H1 (cell line): Measurements from ENCODE around the gene LHPP. TPM values are rescaled to one million over a fixed set of nuclear protein-coding genes. Genes with fewer than 3 reads are reported as not detected.

Experiments used
- CTCF ChIA-PET: fragments of 300-600 bp; sonication (Branson Sonifier 250); formaldehyde crosslinking; loops from one replicate; lab custom pipeline; 2021; ENCODE audit not compliant: partially characterized antibody; lab: Charles Lee
- POLR2A ChIA-PET: fragments of 300-600 bp; sonication (Branson Sonifier 250); formaldehyde crosslinking; loops from one replicate; lab custom pipeline; 2021; ENCODE audit warnings: inconsistent platforms; ENCODE audit not compliant: partially characterized antibody; lab: Charles Lee
- DNase-seq, 2 experiments: peaks; one replicate each; pipeline versions ENCODE4 v3.0.0 to v3.0.0-alpha.2; 2010 to 2022; ENCODE audit warnings: low spot score in 2 of 2, low read depth in 1 of 2, mixed read lengths in 1 of 2
- FAIRE-seq: peaks from 2 replicates; lab custom pipeline; 2011; peaks lifted over from hg19 to GRCh38; lab: Jason Lieb, UNC
- H2AFZ ChIP-seq: 2 replicates; pipeline ENCODE4 v1.8.1; 2012; ENCODE audit warnings: low read length, inconsistent platforms
- H2AK5ac ChIP-seq: 2 replicates; pipeline ENCODE4 v1.6.1; 2013; ENCODE audit warnings: low read depth, low read length
- H2BK120ac ChIP-seq: replicated peaks from 2 replicates; pipeline ENCODE3; 2013; ENCODE audit warnings: low read depth, low read length, inconsistent platforms
- H2BK12ac ChIP-seq: 2 replicates; pipeline ENCODE4 v1.6.1; 2013; ENCODE audit warnings: low read depth, low read length
- H2BK15ac ChIP-seq: 2 replicates; pipeline ENCODE4 v1.6.1; 2013; ENCODE audit warnings: low read length
- H2BK20ac ChIP-seq: 2 replicates; pipeline ENCODE4 v1.6.1; 2013; ENCODE audit warnings: low read length
- H2BK5ac ChIP-seq: 2 replicates; pipeline ENCODE4 v1.6.1; 2013; ENCODE audit warnings: low read depth, low read length
- H3K14ac ChIP-seq: 2 replicates; pipeline ENCODE4 v1.6.1; 2013; ENCODE audit warnings: inconsistent platforms; ENCODE audit not compliant: insufficient read length
- H3K18ac ChIP-seq: 2 replicates; pipeline ENCODE4 v1.6.1; 2013; ENCODE audit warnings: low read length; ENCODE audit errors: extremely low read depth
- H3K23ac ChIP-seq: 2 replicates; pipeline ENCODE4 v1.6.1; 2013; ENCODE audit warnings: inconsistent platforms; ENCODE audit not compliant: insufficient read length
- H3K23me2 ChIP-seq: 2 replicates; pipeline ENCODE4 v1.6.1; 2013; ENCODE audit warnings: low read depth, low read length
- H3K27ac ChIP-seq: 2 replicates; pipeline ENCODE4 v1.6.1; 2011; ENCODE audit warnings: low read depth, low read length, inconsistent platforms
- H3K27me3 ChIP-seq, 4 experiments: replicated peaks in 1 of 4; 1 replicate in 1 of 4; 2 replicates in 3 of 4; pipeline versions ENCODE4 v1.6.1 to v1.8.1; 2011 to 2013; ENCODE audit warnings: low read length in 3 of 4, mild to moderate bottlenecking in 3 of 4, inconsistent platforms in 2 of 4, mixed read lengths in 2 of 4, moderate library complexity in 1 of 4; ENCODE audit not compliant: control insufficient read depth in 3 of 4, insufficient read depth in 3 of 4; ENCODE audit errors: extremely low read depth in 1 of 4
- H3K36me3 ChIP-seq, 4 experiments: 2 replicates each; pipeline versions ENCODE4 v1.6.1 to v1.8.1; 2011 to 2013; ENCODE audit warnings: mild to moderate bottlenecking in 4 of 4, low read length in 3 of 4, moderate library complexity in 2 of 4, control low read depth in 1 of 4, inconsistent platforms in 1 of 4; ENCODE audit not compliant: insufficient read depth in 4 of 4, control insufficient read depth in 2 of 4
- H3K4ac ChIP-seq: replicated peaks from 2 replicates; pipeline ENCODE3; 2013; ENCODE audit warnings: low read length, low read depth, mixed read lengths, inconsistent platforms; ENCODE audit not compliant: insufficient read length
- H3K4me1 ChIP-seq, 4 experiments: replicated peaks in 1 of 4; 1 replicate in 1 of 4; 2 replicates in 3 of 4; pipeline versions ENCODE4 v1.6.1 to v1.8.1; 2011 to 2013; ENCODE audit warnings: low read length in 3 of 4, inconsistent platforms in 2 of 4, mixed read lengths in 1 of 4; ENCODE audit not compliant: insufficient read depth in 4 of 4, control insufficient read depth in 3 of 4
- H3K4me2 ChIP-seq, 2 experiments: 2 replicates each; pipeline versions ENCODE4 v1.6.1 to v1.8.1; 2011 to 2013; ENCODE audit warnings: low read depth in 2 of 2, low read length in 2 of 2, control low read depth in 1 of 2, inconsistent platforms in 1 of 2, mild to moderate bottlenecking in 1 of 2; ENCODE audit not compliant: insufficient read depth in 1 of 2
- H3K4me3 ChIP-seq, 4 experiments: fragments of 200-600, 300-600 bp in 1 of 4; sonication (generic), shearing (Covaris generic), sonication (Bioruptor Twin) in 1 of 4; 2 replicates each; pipeline versions ENCODE4 v1.5.1 to v1.8.1; 2011 to 2016; ENCODE audit warnings: low read length in 4 of 4, low read depth in 3 of 4, control low read depth in 2 of 4, inconsistent platforms in 2 of 4, mild to moderate bottlenecking in 2 of 4, mixed read lengths in 1 of 4, moderate library complexity in 1 of 4; ENCODE audit not compliant: insufficient read depth in 2 of 4; ENCODE audit errors: extremely low read depth in 1 of 4
- H3K56ac ChIP-seq: replicated peaks from 2 replicates; pipeline ENCODE3; 2013; ENCODE audit warnings: low read depth, mild to moderate bottlenecking, mixed read lengths, low read length, inconsistent platforms; ENCODE audit not compliant: insufficient read length
- H3K79me1 ChIP-seq: 2 replicates; pipeline ENCODE4 v1.6.1; 2013; ENCODE audit warnings: low read depth, low read length, control low read depth
- H3K79me2 ChIP-seq, 2 experiments: 2 replicates each; pipeline versions ENCODE4 v1.6.1 to v1.8.1; 2012 to 2013; ENCODE audit warnings: low read length in 2 of 2, mild to moderate bottlenecking in 2 of 2, inconsistent platforms in 1 of 2; ENCODE audit not compliant: insufficient read depth in 2 of 2, control insufficient read depth in 1 of 2
- H3K9ac ChIP-seq, 4 experiments: replicated peaks in 1 of 4; 1 replicate in 1 of 4; 2 replicates in 3 of 4; pipeline versions ENCODE4 v1.6.1 to v1.8.1; 2011 to 2013; ENCODE audit warnings: low read depth in 3 of 4, low read length in 3 of 4, control low read depth in 2 of 4, mild to moderate bottlenecking in 2 of 4, moderate library complexity in 2 of 4, inconsistent platforms in 1 of 4; ENCODE audit errors: extremely low read depth in 1 of 4
- H3K9me3 ChIP-seq, 2 experiments: 2 replicates each; pipeline versions ENCODE4 v1.6.1 to v1.8.1; 2012 to 2013; ENCODE audit warnings: mild to moderate bottlenecking in 2 of 2, moderate library complexity in 2 of 2, control low read depth in 1 of 2, inconsistent platforms in 1 of 2, low read depth in 1 of 2, low read length in 1 of 2, mixed read lengths in 1 of 2; ENCODE audit not compliant: insufficient read depth in 2 of 2
- H4K20me1 ChIP-seq, 2 experiments: replicated peaks in 1 of 2; 2 replicates each; pipeline versions ENCODE3 to v1.8.1; 2011 to 2013; ENCODE audit warnings: inconsistent platforms in 2 of 2, low read length in 2 of 2, mild to moderate bottlenecking in 1 of 2; ENCODE audit not compliant: insufficient read depth in 2 of 2, control insufficient read depth in 1 of 2
- H4K5ac ChIP-seq: 2 replicates; pipeline ENCODE4 v1.6.1; 2013; ENCODE audit warnings: low read length, low read depth, mixed read lengths, inconsistent platforms; ENCODE audit not compliant: insufficient read length
- H4K8ac ChIP-seq: 2 replicates; pipeline ENCODE4 v1.8.0; 2013; ENCODE audit warnings: mild to moderate bottlenecking, moderate library complexity, low read length, inconsistent platforms; ENCODE audit not compliant: insufficient read depth; ENCODE audit errors: extremely low read depth
- H4K91ac ChIP-seq: replicated peaks from 2 replicates; pipeline ENCODE3; 2013; ENCODE audit warnings: low read length, mixed read lengths, inconsistent platforms; ENCODE audit not compliant: insufficient read length
- BACH1 ChIP-seq: IDR thresholded peaks from 2 replicates; pipeline ENCODE4 v1.6.1; 2012; ENCODE audit warnings: low read length, improper control_type of control experiment
- BCL11A ChIP-seq, 2 experiments: IDR thresholded peaks; one replicate each; pipeline ENCODE4 v1.6.1; 2011; ENCODE audit warnings: low read depth in 2 of 2, low read length in 2 of 2, mild to moderate bottlenecking in 2 of 2
- CHD2 ChIP-seq: IDR thresholded peaks from 2 replicates; pipeline ENCODE4 v1.6.1; 2012; ENCODE audit warnings: low read length, improper control_type of control experiment
- CTBP2 ChIP-seq: IDR thresholded peaks from 2 replicates; pipeline ENCODE4 v1.7.0; 2011; ENCODE audit warnings: borderline replicate concordance, mild to moderate bottlenecking, moderate library complexity, mixed read lengths, low read length; ENCODE audit not compliant: insufficient read depth, insufficient read length
- EGR1 ChIP-seq: IDR thresholded peaks from 2 replicates; pipeline ENCODE4 v1.6.1; 2011; ENCODE audit warnings: low read depth, low read length, borderline replicate concordance
- JUN ChIP-seq: IDR thresholded peaks from 2 replicates; pipeline ENCODE4 v1.6.1; 2011; ENCODE audit warnings: low read depth, mild to moderate bottlenecking, improper control_type of control experiment, low read length
- SAP30 ChIP-seq: fragments of 300-600 bp; sonication (generic); IDR thresholded peaks from 2 replicates; pipeline ENCODE4 v1.7.1; 2012; ENCODE audit warnings: low read length, moderate library complexity, mild to moderate bottlenecking, inconsistent platforms; ENCODE audit not compliant: insufficient read depth, insufficient replicate concordance
- SRF ChIP-seq: IDR thresholded peaks from 2 replicates; pipeline ENCODE4 v1.6.1; 2011; ENCODE audit warnings: mild to moderate bottlenecking, low read depth, low read length, moderate library complexity
- SUZ12 ChIP-seq: fragments of 200-600 bp; sonication (generic); IDR thresholded peaks from 2 replicates; pipeline ENCODE4 v1.6.1; 2012; ENCODE audit warnings: mild to moderate bottlenecking, inconsistent platforms, low read length, moderate library complexity, mixed read lengths
- WGBS, 2 experiments: shearing (Covaris generic) in 1 of 2; methylation state at CpG; one replicate each; pipeline versions ENCODE4 v1.1.6 to v1.1.7; 2013 to 2015; ENCODE audit warnings: low lambda C conversion rate in 2 of 2, mixed read lengths in 2 of 2, inconsistent platforms in 1 of 2, low coverage in 1 of 2, missing lambda C conversion rate in 1 of 2; ENCODE audit not compliant: insufficient replicate concordance in 2 of 2, insufficient coverage in 1 of 2, insufficient read length in 1 of 2; ENCODE audit errors: extremely low coverage in 1 of 2, missing lambda C conversion rate in 1 of 2; 5-methylcytosine and 5-hydroxymethylcytosine counted together
- polyA plus RNA-seq, 7 experiments: library from polyadenylated mRNA; depleted of rRNA in 3 of 7; stranded (reverse) in 5 of 7; unstranded in 2 of 7; fragments of >200 nt in 5 of 7; fragments of 200-250 nt in 2 of 7; gene quantifications; 1 replicate in 5 of 7; 2 replicates in 1 of 7; 4 replicates in 1 of 7; pipeline versions ENCODE4 v1.2.1 to v1.2.3, GENCODE V29; 2011 to 2013; ENCODE audit warnings: missing spikeins in 2 of 7, mixed read lengths in 2 of 7
- total RNA-seq: library from RNA; stranded (reverse); fragmentation: NEBNext Ultra II Directional; extraction: Animal tissue kit (Norgen Biotek cat#: 25700); gene quantifications from 2 replicates; pipeline ENCODE4 v1.2.1, GENCODE V29; 2021
- TF ChIP-seq, protein P1 (sequence below): IDR thresholded peaks from 2 replicates; pipeline ENCODE4 v1.6.1; 2012; ENCODE audit warnings: inconsistent platforms
- TF ChIP-seq, protein P2 (sequence below): IDR thresholded peaks from 2 replicates; pipeline ENCODE4 v1.6.1; 2011; ENCODE audit warnings: low read length, improper control_type of control experiment

Gene LHPP
- total and polyA plus RNA-seq, 2 of the 8 experiments (the other 6 are each of a cell fraction or from before 2014, with no cell fraction given) = 26.0 to 45.0 TPM

DNA sequence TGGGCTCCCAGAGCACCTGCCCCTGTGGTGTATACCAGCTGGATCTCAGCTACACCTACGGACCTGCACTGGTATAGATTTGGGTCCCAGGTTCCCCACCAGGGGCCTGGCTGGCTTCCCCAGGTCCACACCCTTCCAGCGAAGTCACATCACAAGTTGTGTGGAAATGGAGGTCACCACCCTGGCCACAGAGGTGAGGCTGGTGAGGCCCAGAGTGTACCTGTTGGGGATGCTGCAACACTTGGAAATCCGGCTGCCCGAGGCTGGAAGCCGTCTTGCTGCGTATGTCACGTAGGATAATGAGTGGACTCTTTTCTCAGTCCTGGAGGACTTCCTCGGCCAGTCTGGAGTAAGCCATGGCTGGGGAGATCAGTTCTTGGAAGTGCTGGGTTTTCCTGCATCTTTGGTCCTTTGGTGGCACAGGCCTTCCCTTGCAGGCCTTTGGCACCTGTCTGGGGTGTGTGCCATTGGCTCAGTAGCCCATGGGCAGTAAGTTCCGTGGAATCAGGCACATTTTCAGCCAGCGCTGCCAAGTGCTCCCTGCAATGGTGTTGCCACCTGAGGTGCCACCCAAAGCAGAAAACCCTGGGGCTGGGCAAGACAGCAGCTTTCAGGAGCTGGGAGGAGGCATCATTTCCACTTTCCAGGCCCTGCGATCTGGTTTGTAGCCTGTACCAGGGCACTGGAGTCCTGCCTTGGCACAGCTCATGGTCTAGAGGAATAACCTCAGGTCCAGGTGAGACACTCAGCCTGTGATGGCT, 97.9 kb downstream of the LHPP start:
- H4K8ac ChIP-seq = no peak overlapping the region; the same call in 1 of the 2 replicates
- CTCF ChIA-PET = interaction anchor here (1.2 to 27.9 kb wide), 2 partner anchors 22 to 160 kb away, joined by 4 to 681 read pairs; no protein-coding TSS in a partner anchor
- TF ChIP-seq SRF (no peak), BACH1 (no peak), CTBP2 (no peak), BCL11A (IDR thresholded peaks at IDR 0.05; ENCODE audit: low read depth in 2 of 2, low read length in 2 of 2) (no peak), SUZ12 (no peak), JUN (no peak), CHD2 (no peak), SAP30 (no peak), EGR1 (no peak)
- TF ChIP-seq, protein P1, sequence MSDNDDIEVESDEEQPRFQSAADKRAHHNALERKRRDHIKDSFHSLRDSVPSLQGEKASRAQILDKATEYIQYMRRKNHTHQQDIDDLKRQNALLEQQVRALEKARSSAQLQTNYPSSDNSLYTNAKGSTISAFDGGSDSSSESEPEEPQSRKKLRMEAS = no peak
- TF ChIP-seq, protein P2, sequence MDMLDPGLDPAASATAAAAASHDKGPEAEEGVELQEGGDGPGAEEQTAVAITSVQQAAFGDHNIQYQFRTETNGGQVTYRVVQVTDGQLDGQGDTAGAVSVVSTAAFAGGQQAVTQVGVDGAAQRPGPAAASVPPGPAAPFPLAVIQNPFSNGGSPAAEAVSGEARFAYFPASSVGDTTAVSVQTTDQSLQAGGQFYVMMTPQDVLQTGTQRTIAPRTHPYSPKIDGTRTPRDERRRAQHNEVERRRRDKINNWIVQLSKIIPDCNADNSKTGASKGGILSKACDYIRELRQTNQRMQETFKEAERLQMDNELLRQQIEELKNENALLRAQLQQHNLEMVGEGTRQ = no peak

More for the DNA sequence above, 97.9 kb downstream of the LHPP start:
- no peak for FAIRE-seq
- WGBS, 2 experiments = 95% methylated on average over 11 of the region's 11 CpGs; no CpG with 5 or more reads in 1 of the 2 experiments
- Histone ChIP-seq H4K20me1 (no peaks in the 10 kb centered on the region), H3K27me3 (no peaks in the 10 kb centered on the region), H2AFZ (no peak overlapping the region), H3K4ac (no peak overlapping the region), H3K9me3 (no peaks in the 10 kb centered on the region), H3K9ac (no peak overlapping the region), H2BK5ac (no peak overlapping the region), H3K79me2 (no peaks in the 10 kb centered on the region), H3K14ac (no peak overlapping the region), H3K79me1 (no peaks in the 10 kb centered on the region), H3K36me3 (no peaks in the 10 kb centered on the region), H3K23ac (no peak overlapping the region), H3K4me1 (no peaks in the 10 kb centered on the region; a peak in 3 of 7 replicates), H2BK12ac (no peak overlapping the region), H3K23me2 (0 out of 2 replicates have a peak, but pooled peaks cover 2% of the 10 kb centered on the region), H3K4me2 (no peak overlapping the region), H4K5ac (no peak overlapping the region), H3K18ac (no peak overlapping the region), H3K56ac (no peak overlapping the region), H3K27ac (no peak overlapping the region), H2AK5ac (no peak overlapping the region), H2BK15ac (no peak overlapping the region), H4K91ac (no peak overlapping the region), H2BK20ac (no peak overlapping the region), H2BK120ac (no peak overlapping the region), H3K4me3 (no peak overlapping the region)
- DNase-seq = no peak
- POLR2A ChIA-PET = no interaction called here
